ENCODE measurements around the gene GPAT3. TPM values are rescaled to one million over a fixed set of nuclear protein-coding genes. Genes with fewer than 3 reads are reported as not detected.

The GPAT3 gene
- total RNA-seq, 1 experiment from 2014 or later: 34.2 TPM

DNA sequence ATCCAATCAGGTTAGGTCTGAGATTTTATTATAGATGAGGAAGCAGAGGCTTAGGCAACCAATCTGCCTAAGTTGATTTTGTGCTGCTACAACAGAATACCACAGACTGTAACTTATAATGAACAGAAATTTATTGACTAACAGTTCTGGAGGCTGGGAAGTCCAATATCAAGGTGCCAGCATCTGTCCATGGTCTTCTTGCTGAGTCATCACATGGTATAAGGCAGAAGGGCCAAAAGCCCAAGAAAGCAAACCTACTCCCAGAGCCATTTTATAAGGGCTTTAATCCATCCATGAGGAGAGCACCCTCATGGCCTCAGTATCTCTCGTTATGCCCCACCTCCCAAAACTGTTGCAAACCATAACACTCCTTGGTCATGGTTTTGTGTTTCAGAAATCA is 55.8 kb downstream of the GPAT3 start:
- BruUV-seq (replicated peaks): no TSS peak
- POLR2A ChIA-PET (ENCODE audit: unreplicated experiment): no interaction called here
- Histone ChIP-seq H3K4me1 (ENCODE audit: insufficient read depth, low read length) (no peaks in the 10 kb centered on the region), H3K27me3 (ENCODE audit: low read length) (no peaks in the 10 kb centered on the region), H3F3A (ENCODE audit: low read length, unreplicated experiment) (no peaks in the 10 kb centered on the region), H4K20me1 (ENCODE audit: low read length) (no peaks in the 10 kb centered on the region), H3K79me2 (ENCODE audit: low read length) (no peaks in the 10 kb centered on the region), H3K36me3 (ENCODE audit: low read depth, low read length) (peaks cover 35% of the 10 kb centered on the region), H2AFZ (ENCODE audit: low read length) (no peak overlapping the region), H3K9ac (ENCODE audit: low read length) (no peak overlapping the region), H3K9me2 (replicated peaks; ENCODE audit: low read length) (no peaks in the 10 kb centered on the region), H3K27ac (ENCODE audit: low read length) (no peak overlapping the region), H3K4me3 (ENCODE audit: low read length) (no peak overlapping the region), H3K4me2 (ENCODE audit: low read length) (no peak overlapping the region), H3K9me3 (ENCODE audit: low read length) (no peaks in the 10 kb centered on the region)
- TF ChIP-seq EZH2phosphoT487 (IDR thresholded peaks at IDR 0.05; ENCODE audit: borderline replicate concordance, low read length) (no peak), EZH2 (IDR thresholded peaks at IDR 0.05; ENCODE audit: low read length, unreplicated experiment) (no peak), CTCF (conservative IDR thresholded peaks at IDR 0.05; ENCODE audit: low read depth, low read length) (no peak)
- no peak for DNase-seq
- CTCF ChIA-PET: no interaction called here
- ATAC-seq: no peak
- intact Hi-C loops (cut with micrococcal nuclease): no loop called here

DNA sequence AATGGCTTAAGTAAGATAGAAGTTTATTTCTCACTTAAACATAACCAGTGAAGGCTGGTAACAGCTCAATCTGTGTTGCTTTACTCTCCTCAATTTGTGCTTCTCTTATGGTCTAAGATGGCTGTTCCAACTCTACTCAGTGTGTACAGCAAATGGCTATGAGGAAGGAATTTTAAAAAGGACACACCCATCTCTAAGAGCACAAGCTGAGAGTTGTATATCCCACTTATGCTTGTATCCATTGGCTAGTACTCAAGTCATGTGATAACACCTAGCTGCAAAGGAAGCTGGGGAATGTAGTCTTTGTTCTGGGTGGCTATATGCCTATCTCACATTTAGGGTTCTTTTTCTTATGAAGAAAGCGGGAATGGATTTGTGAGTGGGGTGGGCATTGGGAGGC is 63.3 kb downstream of the GPAT3 start:
- no peaks in the 10 kb centered on the region for H3K27me3 ChIP-seq (ENCODE audit: low read length)
- TF ChIP-seq EZH2 (IDR thresholded peaks at IDR 0.05; ENCODE audit: low read length, unreplicated experiment): no peak
- TF ChIP-seq CTCF (conservative IDR thresholded peaks at IDR 0.05; ENCODE audit: low read depth, low read length): no peak
- TF ChIP-seq EZH2phosphoT487 (IDR thresholded peaks at IDR 0.05; ENCODE audit: borderline replicate concordance, low read length): no peak
- H3K27ac ChIP-seq (ENCODE audit: low read length): no peak overlapping the region
- BruUV-seq (replicated peaks): no TSS peak
- DNase-seq: peak; percentile 48
- no peak overlapping the region for H3K4me2 ChIP-seq (ENCODE audit: low read length)
- H3K9me2 ChIP-seq (replicated peaks; ENCODE audit: low read length): no peaks in the 10 kb centered on the region
- CTCF ChIA-PET: no interaction called here
- no peaks in the 10 kb centered on the region for H3K4me1 ChIP-seq (ENCODE audit: insufficient read depth, low read length)
- H3K9me3 ChIP-seq (ENCODE audit: low read length): no peaks in the 10 kb centered on the region
- peaks cover 30% of the 10 kb centered on the region for H3K36me3 ChIP-seq (ENCODE audit: low read depth, low read length)
- ATAC-seq: peak; percentile 45; the same call in 1 of the 2 replicates
- no peak overlapping the region for H3K9ac ChIP-seq (ENCODE audit: low read length)
- no peaks in the 10 kb centered on the region for H3F3A ChIP-seq (ENCODE audit: low read length, unreplicated experiment)
- no peaks in the 10 kb centered on the region for H3K79me2 ChIP-seq (ENCODE audit: low read length)
- intact Hi-C loops (cut with micrococcal nuclease): no loop called here
- H4K20me1 ChIP-seq (ENCODE audit: low read length): no peaks in the 10 kb centered on the region
- POLR2A ChIA-PET (ENCODE audit: unreplicated experiment): interaction anchor here (0.6 kb wide), 2 partner anchors 27 to 63 kb away, joined by 3 read pairs; partner anchors contain the start of gene GPAT3
- H3K4me3 ChIP-seq (ENCODE audit: low read length): no peak overlapping the region
- no peak overlapping the region for H2AFZ ChIP-seq (ENCODE audit: low read length)

GRCh38 chr4:83603129-83603528 is 67.2 kb downstream of the GPAT3 start:
- Histone ChIP-seq H3K79me2 (ENCODE audit: low read length) (no peaks in the 10 kb centered on the region), H3K9me2 (replicated peaks; ENCODE audit: low read length) (no peaks in the 10 kb centered on the region), H4K20me1 (ENCODE audit: low read length) (no peaks in the 10 kb centered on the region), H3K36me3 (ENCODE audit: low read depth, low read length) (peaks cover 22% of the 10 kb centered on the region), H3K9ac (ENCODE audit: low read length) (no peak overlapping the region), H3K4me2 (ENCODE audit: low read length) (no peak overlapping the region), H3K9me3 (ENCODE audit: low read length) (no peaks in the 10 kb centered on the region), H2AFZ (ENCODE audit: low read length) (no peak overlapping the region), H3K4me1 (ENCODE audit: insufficient read depth, low read length) (peaks cover 9% of the 10 kb centered on the region; the same call in 1 of the 2 replicates), H3F3A (ENCODE audit: low read length, unreplicated experiment) (no peaks in the 10 kb centered on the region), H3K27ac (ENCODE audit: low read length) (no peak overlapping the region), H3K27me3 (ENCODE audit: low read length) (no peaks in the 10 kb centered on the region), H3K4me3 (ENCODE audit: low read length) (no peak overlapping the region)
- intact Hi-C loops (cut with micrococcal nuclease): no loop called here
- BruUV-seq (replicated peaks): no TSS peak
- no peak for ATAC-seq
- POLR2A ChIA-PET (ENCODE audit: unreplicated experiment): no interaction called here
- no peak for TF ChIP-seq EZH2 (IDR thresholded peaks at IDR 0.05; ENCODE audit: low read length, unreplicated experiment)
- DNase-seq: no peak
- CTCF ChIA-PET: no interaction called here

Data from PC-3 (cell line).